Colonic mucosa (tissue), 4 donors: ENCODE results near the gene SIGLEC5. TPM values are rescaled to one million over a fixed set of nuclear protein-coding genes. Genes with fewer than 3 reads are reported as not detected.
"Not testable (repeated sequence)": the region's sequence is repeated elsewhere in the genome, so short reads cannot be mapped to it uniquely, and the experiment has no call there.

ENCODE experiments used
- DNase-seq: peaks from one replicate; pipeline ENCODE4 v3.0.0-alpha.2; 2020
- H3K27ac ChIP-seq: fragments of 200-600 bp; one replicate; pipeline ENCODE4 v1.8.0; 2021
- H3K27me3 ChIP-seq: fragments of 200-600 bp; one replicate; pipeline ENCODE4 v1.8.0; 2021
- H3K36me3 ChIP-seq: fragments of 200-600 bp; one replicate; pipeline ENCODE4 v1.8.0; 2021
- H3K4me1 ChIP-seq: fragments of 200-600 bp; one replicate; pipeline ENCODE4 v1.8.0; 2021; ENCODE audit warnings: mild to moderate bottlenecking
- H3K4me3 ChIP-seq: fragments of 200-600 bp; one replicate; pipeline ENCODE4 v1.8.0; 2021
- H3K9ac ChIP-seq, 2 donors: one replicate each; pipeline ENCODE4 v1.7.0; 2013; ENCODE audit warnings: control low read depth in 2 of 2, low read depth in 2 of 2, low read length in 2 of 2
- H3K9me3 ChIP-seq: fragments of 200-600 bp; one replicate; pipeline ENCODE4 v1.8.0; 2021
- intact Hi-C: fragments of 100-400 bp; cut with DNase I; formaldehyde crosslinking; loops from one replicate; pipeline ENCODE4 v1.14.1; 2022
- total RNA-seq, 2 donors: library from RNA; stranded (reverse); fragmentation: NEBNext Ultra II Directional in 1 of 2; extraction: Animal tissue kit (Norgen Biotek cat#: 25700) in 1 of 2; gene quantifications; one replicate each; pipeline ENCODE4 v1.2.1, GENCODE V29; 2021
- TF ChIP-seq, protein P1 (sequence below): fragments of 200-600 bp; IDR thresholded peaks from one replicate; pipeline ENCODE4 v1.8.0; 2022; ENCODE audit warnings: antibody characterized with exemption, mild to moderate bottlenecking
- donor health status: healthy.
- donor health status: DM: no; HTN: no; CAD: no.
- donor health status: DM: no; HTN: no; CAD: no.

SIGLEC5 gene
- total RNA-seq, 2 donors from 2014 or later, result not detected

DNA sequence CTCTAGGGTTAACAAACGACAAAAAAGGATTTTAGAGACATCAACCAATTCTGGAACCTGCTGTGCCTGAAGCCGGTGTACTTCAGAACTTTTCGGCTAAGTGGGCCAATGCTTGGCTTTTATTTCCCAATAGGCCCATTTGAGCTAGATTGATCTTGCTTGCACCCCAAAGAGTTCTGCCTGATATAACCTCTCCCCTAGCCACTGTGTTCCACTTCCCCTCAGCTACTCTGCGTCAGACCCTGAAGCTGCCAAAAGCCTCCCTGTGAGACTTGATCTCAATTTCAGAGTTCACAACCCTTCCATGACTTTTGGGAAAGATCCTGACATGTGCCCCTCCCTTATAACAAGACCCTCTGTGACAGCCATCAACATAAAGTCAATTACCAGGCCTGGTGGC lies 22.1 kb upstream of the SIGLEC5 start:
- no peak overlapping the region for H3K27ac ChIP-seq
- H3K9me3 ChIP-seq, result no peaks in the 10 kb centered on the region
- no peaks in the 10 kb centered on the region for H3K27me3 ChIP-seq
- TF ChIP-seq, protein P1, sequence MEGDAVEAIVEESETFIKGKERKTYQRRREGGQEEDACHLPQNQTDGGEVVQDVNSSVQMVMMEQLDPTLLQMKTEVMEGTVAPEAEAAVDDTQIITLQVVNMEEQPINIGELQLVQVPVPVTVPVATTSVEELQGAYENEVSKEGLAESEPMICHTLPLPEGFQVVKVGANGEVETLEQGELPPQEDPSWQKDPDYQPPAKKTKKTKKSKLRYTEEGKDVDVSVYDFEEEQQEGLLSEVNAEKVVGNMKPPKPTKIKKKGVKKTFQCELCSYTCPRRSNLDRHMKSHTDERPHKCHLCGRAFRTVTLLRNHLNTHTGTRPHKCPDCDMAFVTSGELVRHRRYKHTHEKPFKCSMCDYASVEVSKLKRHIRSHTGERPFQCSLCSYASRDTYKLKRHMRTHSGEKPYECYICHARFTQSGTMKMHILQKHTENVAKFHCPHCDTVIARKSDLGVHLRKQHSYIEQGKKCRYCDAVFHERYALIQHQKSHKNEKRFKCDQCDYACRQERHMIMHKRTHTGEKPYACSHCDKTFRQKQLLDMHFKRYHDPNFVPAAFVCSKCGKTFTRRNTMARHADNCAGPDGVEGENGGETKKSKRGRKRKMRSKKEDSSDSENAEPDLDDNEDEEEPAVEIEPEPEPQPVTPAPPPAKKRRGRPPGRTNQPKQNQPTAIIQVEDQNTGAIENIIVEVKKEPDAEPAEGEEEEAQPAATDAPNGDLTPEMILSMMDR, result no peak
- intact Hi-C loops, result loop anchor here (10.0 kb wide), 1 partner anchor 123 kb away; no protein-coding TSS in a partner anchor
- no peaks in the 10 kb centered on the region for H3K36me3 ChIP-seq
- no peak for DNase-seq
- H3K9ac ChIP-seq, result no peak overlapping the region
- H3K4me3 ChIP-seq, result no peak overlapping the region
- H3K4me1 ChIP-seq, result no peaks in the 10 kb centered on the region

DNA sequence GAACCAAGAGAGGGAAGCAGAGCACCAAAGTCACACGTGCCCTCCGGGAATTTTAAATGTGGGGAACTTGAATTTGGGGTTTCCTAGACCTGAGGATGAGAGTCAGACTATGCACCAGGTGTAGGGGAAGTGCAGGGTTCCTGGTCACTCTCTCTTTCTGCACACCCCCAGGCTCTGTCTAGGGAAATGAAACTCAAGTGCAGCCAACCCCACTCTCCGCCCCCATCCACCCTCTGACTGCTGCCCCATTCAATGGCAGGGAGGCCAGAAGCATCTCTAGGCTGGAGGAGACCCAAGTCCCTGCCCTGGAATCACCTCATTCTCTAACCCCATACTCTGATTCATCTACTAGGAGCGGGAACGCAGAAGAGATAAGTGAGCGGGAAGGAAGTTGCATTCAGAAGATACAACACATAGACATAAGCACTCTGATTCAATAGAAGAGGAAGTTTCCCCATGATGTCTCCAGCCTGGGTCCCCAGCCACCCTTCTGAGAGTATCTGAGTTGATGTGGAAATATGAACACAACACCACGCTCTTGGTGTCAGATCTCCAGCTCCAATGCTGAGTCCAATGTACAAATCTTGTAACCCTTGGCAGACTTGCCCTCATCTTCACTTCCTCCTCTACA lies 21.1 kb upstream of the SIGLEC5 start:
- no peaks in the 10 kb centered on the region for H3K9me3 ChIP-seq
- DNase-seq, result no peak
- TF ChIP-seq, protein P1, result no peak
- no peak overlapping the region for H3K9ac ChIP-seq
- H3K36me3 ChIP-seq, result no peaks in the 10 kb centered on the region
- no peak overlapping the region for H3K27ac ChIP-seq
- H3K4me1 ChIP-seq, result no peaks in the 10 kb centered on the region
- intact Hi-C loops, result loop anchor here (10.0 kb wide), 1 partner anchor 123 kb away; no protein-coding TSS in a partner anchor
- no peaks in the 10 kb centered on the region for H3K27me3 ChIP-seq
- H3K4me3 ChIP-seq, result no peak overlapping the region

DNA sequence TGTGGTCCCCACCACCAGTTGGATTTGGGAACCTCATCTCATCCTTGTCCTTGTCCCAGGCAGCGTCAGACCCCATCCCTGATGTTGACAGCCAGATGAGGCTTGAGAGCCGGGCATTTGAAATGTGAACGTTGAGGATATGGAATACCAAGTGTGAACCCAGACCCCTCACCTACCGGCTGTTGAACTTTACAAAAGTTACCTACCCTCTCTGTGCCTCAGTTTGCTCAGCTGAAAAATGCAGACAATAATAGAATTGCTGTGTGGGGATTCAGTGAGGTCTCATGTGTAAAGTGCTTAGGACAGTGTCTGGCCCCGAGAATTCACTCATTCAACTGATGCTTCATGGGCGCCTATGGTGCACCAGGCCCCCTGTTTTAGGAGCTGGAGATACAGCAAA lies 17.1 kb upstream of the SIGLEC5 start:
- TF ChIP-seq, protein P1, result no peak
- intact Hi-C loops, result no loop called here
- DNase-seq, result no peak

DNA sequence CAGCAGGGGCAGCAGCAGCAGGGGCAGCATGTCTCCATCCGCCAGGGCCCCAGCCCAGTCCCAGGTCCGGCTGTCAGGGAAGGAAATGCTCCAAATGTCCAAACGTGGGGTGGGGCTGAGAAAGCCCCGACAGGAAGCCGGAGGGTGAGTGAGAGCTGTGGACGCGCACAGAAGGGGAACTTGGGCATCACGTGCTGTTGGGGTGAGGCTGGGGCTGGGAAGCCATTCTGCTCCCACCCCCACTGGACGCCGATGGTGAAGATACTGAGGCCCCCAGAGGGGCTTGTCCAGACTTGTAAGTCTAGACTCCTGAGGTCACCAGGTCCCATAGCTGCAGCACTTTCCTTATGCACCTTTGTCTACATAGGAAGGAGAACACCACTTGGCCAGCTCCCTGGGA lies 16.5 kb upstream of the SIGLEC5 start, which contains the start of gene SIGLEC14:
Gene SIGLEC14, minus strand, starts transcription at position 96 of the 400 bp plus-strand sequence. Its CDS starts 66 bp downstream, at position 30.
- H3K4me3 ChIP-seq, H3K9me3 ChIP-seq, H3K36me3 ChIP-seq, DNase-seq, H3K27me3 ChIP-seq, H3K9ac ChIP-seq, intact Hi-C loops, H3K27ac ChIP-seq, H3K4me1 ChIP-seq: not testable (repeated sequence)

More for the DNA sequence above, 17.1 kb upstream of the SIGLEC5 start:
- Histone ChIP-seq H3K9me3 (no peaks in the 10 kb centered on the region), H3K27me3 (no peaks in the 10 kb centered on the region), H3K4me3 (no peak overlapping the region), H3K36me3 (no peaks in the 10 kb centered on the region), H3K27ac (no peak overlapping the region), H3K9ac (no peak overlapping the region), H3K4me1 (no peaks in the 10 kb centered on the region)

DNA sequence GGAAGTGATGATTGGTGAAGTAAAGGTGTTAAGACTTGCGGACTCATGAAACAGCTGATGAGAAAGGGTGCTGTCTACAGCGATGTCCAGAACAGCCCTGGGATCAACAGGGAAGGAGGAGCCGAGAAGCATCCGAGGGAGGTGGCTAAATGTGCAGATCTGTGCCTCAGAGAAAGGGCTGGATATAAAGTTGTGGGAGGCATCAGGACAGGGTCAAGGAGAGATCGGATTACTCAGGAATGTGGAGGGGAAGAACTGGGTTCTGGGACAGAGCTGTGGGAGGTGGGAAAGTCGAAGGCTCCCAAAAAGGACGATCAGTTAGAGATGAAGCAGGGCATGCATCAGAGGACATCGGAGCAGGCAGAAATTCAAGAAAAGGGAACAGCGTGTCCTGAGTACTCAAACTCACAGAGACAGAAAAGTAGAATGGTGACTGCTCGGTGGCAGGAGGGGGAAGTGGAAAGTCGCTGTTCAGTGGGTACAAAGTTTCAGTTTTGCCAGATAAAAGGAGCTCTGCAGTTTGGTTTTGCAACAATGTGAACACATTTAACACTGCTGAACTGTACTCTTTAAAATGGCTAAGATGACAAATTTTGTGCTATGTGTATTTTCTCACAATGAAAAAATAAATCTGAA lies 14.6 kb upstream of the SIGLEC5 start:
- Histone ChIP-seq H3K9ac (no peak overlapping the region), H3K27me3 (no peaks in the 10 kb centered on the region), H3K36me3 (no peaks in the 10 kb centered on the region), H3K9me3 (no peaks in the 10 kb centered on the region), H3K4me3 (no peak overlapping the region), H3K4me1 (no peaks in the 10 kb centered on the region), H3K27ac (no peak overlapping the region)
- no peak for DNase-seq
- intact Hi-C loops, result no loop called here
- TF ChIP-seq, protein P1, result no peak

DNA sequence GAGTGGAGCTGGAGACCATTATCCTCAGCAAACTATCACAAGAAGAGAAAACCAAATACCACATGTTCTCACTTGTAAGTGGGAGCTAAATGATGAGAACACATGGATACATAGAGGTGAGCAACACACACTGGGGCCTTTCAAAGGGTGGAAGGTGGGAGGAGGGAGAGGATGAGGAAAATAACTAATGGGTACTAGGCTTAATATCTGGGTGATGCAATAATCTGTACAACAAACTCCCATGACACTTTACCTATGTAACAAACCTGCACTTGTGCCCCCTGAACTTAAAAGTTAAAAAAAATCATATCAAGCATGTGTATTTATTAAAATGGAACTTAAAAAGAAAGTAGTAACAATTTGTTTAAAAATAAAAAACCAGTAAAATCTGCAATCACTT lies 11.4 kb upstream of the SIGLEC5 start:
- Histone ChIP-seq H3K27me3 (no peaks in the 10 kb centered on the region), H3K9ac (no peak overlapping the region), H3K27ac (no peak overlapping the region), H3K36me3 (no peaks in the 10 kb centered on the region), H3K4me3 (no peak overlapping the region), H3K4me1 (no peaks in the 10 kb centered on the region), H3K9me3 (no peaks in the 10 kb centered on the region)
- TF ChIP-seq, protein P1, result no peak
- intact Hi-C loops, result no loop called here
- no peak for DNase-seq
